GM19023 (cell line): ENCODE measurements around the gene DEFB112.

Source experiments
- ATAC-seq: cut with Tn5 transposase; IDR thresholded peaks from one replicate; pipeline ENCODE4 v1.9.1; 2021; ENCODE audit warnings: mild to moderate bottlenecking, moderate library complexity; ENCODE audit not compliant: unreplicated experiment

The DEFB112 gene

GRCh38 chr6:50003139-50003538 lies 46.6 kb downstream of the DEFB112 start:
- no peak for ATAC-seq

GRCh38 chr6:49995278-49995677 lies 54.5 kb downstream of the DEFB112 start:
- ATAC-seq = no peak
